NCI-H1436 treated with DMSO at 0.1 percent for 48 hours (cell line): ENCODE data around the gene NFATC2.
"Not testable (repeated sequence)": the region's sequence is repeated elsewhere in the genome, so short reads cannot be mapped to it uniquely, and the experiment has no call there.

Experiments
- DNase-seq: peaks from one replicate; lab custom pipeline; 2025; lab: John Stamatoyannopoulos, UW

The NFATC2 gene

DNA sequence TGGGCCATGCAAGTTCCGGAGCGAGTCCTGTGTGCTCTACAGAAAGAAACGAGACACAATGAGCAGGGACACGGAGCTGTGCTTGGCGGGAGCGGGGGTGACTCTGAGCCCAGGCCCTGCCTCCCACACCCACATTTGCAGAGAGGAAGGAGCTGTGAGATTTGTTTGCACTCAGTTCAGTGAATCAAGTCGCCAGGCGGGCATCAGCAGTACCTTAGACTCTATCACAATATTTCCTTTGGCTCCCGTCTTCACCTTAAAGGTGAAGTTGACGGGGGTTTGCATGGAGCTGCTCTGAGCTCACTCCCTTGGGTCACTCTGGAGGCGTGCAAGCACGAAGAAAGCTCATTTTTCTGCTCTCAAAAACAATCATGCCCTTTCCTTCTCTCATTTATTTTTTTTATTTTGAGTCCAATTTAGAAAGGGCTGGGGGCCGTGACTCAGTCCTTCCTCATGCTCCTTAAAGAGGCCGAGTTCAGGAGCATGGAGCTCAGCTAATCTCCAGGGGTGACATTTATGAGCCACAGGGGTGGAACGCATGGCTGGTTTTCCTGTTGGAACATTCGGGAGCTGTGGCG is 188.2 kb downstream of the NFATC2 start:
- no peak for DNase-seq

DNA sequence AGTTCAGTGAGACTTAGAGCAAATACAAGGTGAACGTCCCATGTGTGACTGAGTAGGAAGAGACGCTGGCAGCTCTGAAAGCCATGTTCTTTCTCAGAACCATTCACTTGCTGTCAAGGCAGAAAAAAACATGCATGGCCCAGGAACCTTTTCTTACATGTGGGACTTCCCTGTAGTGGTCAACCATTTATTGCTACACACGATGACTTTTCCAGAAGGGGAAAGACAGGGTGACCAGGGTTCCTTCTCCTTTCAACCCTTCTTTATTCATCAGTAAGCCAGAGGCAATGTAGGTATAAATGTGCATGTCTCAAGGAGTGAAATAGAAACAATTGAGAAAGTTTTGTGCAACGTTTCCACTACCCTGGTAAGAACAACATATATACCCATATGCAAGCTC is 189.0 kb downstream of the NFATC2 start:
- DNase-seq: no peak

DNA sequence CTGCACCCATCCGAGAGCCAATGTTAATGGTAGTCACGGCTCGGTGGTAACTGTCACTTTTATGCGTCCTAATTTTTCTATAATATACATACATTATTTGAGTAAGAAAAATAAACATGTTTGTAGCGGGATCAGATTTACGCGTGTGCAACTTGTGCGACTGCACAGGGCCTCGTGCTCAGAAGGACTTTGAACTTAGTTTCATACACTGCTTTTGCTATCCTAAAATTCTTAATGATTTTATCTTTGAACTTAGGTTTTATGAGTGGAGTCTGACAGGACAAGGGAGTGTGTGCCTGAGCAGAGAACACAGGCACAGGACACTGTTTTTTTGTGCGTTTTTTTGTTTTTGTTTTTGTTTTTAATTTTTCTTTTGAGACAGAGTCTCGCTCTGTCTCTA is 189.7 kb downstream of the NFATC2 start:
- DNase-seq: no peak

DNA sequence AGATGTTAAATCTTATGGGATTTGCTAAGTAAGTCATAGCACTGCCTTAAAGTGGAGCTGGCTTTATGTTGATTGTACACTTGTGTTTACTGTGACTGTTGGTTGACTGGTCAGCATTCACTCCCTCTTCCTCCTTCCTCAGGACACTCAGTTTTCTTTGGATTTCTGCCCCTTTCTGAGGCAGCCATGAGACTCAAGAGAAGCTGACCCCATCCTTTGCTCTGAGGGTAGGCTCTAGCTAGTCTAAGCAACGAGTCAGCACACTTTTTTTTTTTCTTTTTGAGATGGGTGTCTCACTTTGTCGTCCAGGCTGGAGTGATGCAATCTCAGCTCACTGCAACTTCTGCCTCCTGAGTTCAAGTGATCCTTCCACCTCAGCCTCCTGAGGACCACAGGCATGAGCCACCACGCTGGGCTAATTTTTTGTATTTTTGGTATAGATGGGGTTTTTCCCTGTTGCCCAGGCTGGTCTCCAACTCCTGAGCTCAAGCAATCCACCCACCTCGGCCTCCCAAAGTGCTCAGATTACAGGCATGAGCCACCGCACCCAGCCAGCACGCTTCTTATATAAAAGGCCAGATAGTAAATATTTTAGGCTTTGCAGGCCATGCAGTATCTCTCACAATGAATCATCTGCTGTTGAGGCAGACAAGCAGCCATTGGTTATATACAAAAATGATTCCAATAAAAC is 191.4 kb downstream of the NFATC2 start:
- no peak for DNase-seq

DNA sequence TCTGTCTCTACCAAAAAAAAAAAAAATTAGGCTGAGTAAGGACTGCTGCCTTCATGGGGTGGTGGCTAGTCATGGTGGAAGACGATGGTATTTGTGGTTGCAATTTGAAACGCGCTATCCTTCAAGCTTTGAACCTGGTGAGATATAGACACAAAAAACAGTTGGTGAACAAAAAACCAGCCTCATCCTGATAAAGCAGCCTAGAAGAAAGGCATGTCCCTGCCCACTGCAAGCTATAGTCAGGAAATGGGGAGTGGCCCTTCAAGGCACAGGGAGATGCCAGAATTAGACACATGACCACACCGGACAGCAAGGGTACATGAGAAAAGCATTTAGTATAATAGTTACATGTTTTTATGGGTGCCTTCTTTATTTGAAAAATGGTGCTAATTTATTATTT is 193.6 kb downstream of the NFATC2 start:
- no peak for DNase-seq

DNA sequence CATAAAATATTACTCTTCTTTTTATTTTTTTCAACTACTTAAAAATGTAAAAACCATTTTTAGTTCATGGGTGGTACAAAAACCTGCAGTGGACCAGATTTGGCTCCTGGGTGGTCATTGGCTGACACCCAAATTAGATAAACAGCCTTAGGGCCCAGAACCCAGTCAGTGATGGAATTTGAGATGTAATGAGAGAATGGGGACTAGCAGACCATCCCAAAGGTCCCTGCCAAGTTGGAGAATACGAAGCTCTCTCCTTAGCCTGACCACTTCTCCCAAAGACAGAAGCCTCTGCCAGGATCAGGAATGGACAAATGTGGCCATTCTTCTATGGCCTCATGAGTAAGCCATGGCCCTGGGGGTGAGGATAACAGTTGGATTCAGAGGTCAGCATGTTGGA is 194.7 kb downstream of the NFATC2 start:
- no peak for DNase-seq

DNA sequence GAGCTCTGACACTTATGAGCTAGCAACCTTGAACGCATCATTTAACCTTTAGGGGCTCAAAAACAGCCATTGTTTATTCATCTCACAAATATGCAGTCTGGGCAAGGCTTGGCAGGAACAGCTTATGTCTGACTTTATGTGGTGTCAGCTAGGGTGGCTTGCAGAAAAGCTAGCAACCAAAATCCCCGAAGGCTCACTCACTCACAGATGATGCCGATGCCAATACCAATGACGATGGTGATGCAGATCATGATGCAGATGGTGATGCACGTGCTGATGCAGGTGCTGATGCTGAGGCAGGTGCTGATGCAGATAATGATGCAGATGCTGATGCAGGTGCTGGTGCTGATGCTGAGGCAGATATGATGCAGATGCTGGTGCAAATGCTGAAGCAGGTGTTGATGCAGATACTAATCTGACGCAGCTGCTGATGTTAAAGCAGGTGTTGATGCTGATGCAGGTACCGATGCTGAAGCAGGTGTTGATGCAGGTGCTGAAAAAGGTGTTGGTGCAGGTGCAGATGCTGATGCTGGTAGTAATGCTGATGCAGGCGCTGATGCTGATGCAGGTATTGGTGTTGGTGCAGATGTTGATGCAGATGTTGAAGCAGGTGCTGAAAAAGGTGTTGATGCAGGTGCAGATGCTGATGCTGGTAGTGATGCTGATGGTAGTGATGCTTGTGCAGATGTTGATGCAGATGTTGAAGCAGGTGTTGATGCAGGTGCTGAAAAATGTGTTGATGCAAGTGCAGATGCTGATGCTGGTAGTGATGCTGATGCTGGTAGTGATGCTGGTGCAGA is 195.6 kb downstream of the NFATC2 start:
- DNase-seq: no peak

DNA sequence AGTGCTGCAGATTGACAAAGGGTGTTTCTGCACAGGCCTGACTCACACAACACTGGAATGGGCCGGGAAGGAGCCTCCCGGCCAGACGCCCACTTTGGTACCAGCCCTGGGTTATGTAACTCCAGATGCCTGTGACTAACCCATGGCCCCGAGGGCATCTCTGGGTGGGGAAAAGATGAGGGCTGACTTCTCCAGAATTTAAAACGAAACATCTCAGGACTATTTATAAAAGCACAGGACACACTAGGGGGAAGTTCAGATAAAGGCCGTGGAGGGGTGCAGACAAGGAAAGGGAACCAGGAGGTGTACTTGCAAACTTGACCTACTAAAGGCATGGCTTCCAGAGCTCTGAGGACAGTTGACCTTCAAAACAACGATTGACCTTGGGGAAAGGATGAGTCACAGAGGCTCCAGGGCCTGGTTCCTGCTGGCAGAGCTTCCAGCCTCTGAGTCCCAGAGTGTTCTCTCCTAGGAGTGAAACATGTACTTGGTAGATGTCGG is 196.9 kb downstream of the NFATC2 start:
- no peak for DNase-seq

DNA sequence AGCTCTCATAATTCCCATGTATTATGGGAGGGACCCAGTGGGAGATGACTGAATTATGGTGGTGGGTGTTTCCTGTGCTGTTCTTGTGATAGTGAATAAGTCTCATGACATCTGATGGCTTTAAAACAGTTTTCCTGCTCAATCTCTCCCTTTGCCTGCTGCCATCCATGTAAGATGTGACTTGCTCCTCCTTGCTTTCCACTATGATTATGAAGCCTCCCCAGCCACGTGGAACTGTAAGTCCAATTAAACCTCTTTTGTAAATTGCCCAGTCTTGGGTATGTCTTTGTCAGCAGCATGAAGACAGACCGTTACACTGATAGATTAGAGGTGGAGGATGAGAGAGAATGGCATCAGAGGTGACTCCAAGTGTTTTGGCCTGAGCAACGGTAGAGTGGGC is 198.7 kb downstream of the NFATC2 start:
- not testable (repeated sequence) for DNase-seq

DNA sequence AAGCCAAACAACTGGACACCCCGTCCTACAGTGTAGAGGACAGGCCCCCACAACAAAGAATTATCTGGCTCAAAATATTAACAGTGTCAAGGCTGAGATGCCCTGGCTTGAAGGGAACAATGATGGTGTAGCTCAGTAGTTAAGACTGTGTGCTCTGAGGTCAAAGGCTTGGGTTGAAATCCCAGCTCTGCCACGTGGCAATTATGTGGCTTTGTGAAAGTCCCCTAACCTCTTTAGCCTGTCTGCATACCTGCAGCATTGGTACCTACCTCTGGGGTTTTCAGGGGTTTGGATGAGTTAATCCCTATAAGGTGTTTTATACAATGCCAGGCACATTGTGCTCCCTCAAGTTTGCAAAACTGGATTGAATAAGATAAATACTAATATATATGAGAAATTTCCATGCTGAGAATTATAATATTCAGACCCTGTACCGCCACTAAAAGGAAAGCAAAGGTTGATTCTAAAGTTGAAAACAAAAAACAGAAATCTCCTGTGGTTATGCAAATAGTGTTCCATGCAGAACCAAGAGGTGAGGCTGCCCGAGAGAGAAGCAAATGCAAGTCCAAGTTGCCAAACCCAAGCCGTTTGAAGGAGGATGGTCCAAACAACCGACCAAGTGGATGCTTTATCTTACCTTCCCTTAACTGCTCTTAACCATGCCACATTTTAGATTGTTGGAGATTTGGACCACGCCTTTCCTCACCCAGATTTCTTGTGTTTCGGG is 199.8 kb downstream of the NFATC2 start:
- no peak for DNase-seq

DNA sequence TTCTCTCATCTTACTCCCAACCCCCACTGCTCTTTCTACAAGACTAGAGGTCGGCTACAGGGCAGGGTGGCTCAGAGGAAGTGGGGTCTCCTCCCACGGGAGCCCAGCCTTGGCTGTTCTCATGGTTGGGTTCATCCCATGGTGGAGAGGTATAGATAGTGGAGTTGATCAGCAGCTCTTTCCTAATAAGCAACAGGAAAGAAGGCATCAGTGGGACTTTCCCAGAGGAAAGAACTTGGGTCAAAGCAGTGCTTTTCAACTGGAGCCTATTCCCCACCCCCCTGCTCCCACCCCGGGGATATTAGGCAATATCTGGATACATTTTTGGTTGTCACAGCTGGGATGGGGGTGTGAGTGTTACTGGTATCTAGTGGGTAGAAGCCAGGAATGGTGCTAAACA is 200.9 kb downstream of the NFATC2 start:
- DNase-seq: no peak

DNA sequence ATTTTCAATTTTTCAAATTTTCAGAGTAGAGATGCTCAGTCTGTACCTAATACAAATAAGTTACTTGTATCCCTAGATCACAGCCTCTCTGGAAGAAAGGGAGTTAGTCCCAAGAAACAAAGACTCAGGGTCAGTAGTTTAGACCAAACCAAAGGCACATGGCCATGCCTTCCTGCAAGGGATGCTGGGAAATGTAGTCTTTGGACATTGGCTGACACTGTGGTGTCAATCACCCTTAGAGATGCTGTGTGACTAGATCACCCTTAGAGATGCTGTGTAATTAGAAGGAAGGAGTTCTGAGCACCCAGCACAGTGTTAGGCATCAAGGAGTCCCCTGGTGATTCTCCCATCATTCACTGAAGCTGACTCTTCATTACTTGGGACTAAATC is 202.1 kb downstream of the NFATC2 start:
- no peak for DNase-seq

DNA sequence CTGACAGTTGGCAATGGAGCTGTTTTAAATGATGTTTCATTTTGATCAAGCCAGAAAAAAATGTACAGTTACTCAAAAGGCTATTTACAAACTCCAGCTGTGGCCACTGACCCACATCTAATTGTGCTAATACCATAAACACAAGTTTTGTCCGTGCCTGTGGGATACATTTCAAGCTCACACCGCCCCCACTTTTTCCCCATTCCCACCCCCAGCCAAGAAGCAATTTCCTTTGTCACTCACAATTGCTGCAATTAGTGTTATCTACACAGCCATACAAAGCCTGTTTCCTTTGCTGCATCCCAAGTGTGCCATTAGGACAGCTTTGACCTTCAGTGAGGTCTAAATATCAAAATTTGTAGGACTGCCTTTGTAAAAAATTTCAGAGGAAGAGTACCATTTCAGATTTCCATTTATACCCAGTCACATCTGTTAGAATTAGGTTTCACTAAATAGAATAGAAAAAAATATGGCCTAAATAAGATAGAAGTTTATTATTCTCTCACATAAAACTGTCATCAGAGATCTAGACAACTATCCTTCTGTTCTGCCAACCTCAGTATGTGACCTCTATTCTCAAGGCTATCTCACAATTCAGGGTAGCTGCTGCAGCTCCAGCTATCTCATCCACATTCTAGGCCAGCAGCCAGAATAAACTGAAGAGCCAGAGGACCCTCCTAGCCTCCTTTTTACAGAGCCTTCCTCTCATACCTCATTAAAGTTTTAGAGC is 202.6 kb downstream of the NFATC2 start:
- no peak for DNase-seq

DNA sequence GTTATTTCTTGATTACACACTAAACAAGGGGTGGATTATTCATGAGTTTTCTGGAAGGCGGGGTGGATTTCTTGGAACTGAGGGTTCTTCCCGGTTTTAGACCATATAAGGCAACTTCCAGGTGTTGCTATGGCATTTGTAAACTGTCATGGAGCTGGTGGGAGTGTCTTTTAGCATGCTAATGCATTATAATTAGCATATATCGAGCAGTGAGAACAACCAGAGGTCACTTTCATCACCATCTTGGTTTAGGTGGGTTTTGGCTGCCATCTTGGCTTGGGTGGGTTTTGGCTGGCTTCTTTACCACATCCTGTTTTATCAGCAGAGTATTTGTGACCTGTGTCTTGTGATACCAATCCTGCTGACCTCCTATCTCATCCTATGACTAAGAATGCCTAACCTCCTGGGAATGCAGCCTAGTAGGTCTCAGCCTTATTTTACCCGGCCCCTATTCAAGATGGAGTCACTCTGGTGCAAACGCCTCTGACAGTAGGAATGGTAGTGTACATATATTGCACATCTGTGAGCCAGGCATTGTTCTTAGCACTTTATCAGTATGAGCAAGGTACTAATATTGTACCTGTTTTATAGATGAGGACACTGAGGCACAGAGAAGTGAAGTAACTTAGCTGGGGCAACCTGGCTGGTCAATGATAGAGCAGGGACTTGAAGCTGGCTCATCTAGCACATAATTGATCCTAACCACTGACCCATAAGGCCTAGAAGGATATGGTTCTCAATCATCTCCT is 203.7 kb downstream of the NFATC2 start:
- no peak for DNase-seq

DNA sequence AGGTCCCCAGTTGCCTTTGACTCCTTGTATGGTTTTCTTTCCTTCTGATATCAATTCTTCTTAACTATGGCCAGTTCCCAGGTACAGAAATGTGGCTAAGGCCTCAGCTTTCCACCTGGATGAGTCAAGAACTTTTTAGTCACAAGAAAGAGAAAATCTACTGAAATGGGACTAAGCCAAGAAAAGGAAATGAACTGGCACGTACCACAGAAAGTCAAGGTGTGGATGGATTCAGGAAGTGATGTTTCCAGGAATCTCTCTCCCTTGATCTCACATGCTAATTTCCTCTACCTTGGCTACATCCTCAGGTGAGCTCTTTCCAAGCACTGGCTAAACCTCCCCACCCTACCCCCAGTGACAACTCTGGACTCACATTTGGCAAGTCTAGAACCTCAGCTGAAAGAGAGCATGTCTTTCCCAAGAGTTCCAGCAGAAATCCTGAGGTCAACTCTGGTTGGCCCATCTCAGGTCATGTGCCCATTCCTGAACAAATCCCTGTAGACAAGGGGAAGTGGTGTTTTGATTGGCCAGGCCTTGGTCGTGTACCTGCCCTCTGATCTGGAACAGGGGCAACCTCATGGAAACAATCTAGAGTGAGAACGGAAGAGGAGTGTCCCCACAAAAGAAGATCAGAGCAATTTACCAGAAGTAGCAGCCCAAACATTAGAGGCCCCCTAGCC is 205.3 kb downstream of the NFATC2 start:
- DNase-seq: no peak
